ENCODE data around the gene CLTCL1. TPM values are rescaled to one million over a fixed set of nuclear protein-coding genes. Genes with fewer than 3 reads are reported as not detected.
"Not testable (repeated sequence)": the region's sequence is repeated elsewhere in the genome, so short reads cannot be mapped to it uniquely, and the experiment has no call there.

CLTCL1 gene
- total RNA-seq, 3 donors from 2014 or later (not counting 1 experiment from before 2014, with no cell fraction given) = 0.86 to 1.2 (median 1.2) TPM

DNA sequence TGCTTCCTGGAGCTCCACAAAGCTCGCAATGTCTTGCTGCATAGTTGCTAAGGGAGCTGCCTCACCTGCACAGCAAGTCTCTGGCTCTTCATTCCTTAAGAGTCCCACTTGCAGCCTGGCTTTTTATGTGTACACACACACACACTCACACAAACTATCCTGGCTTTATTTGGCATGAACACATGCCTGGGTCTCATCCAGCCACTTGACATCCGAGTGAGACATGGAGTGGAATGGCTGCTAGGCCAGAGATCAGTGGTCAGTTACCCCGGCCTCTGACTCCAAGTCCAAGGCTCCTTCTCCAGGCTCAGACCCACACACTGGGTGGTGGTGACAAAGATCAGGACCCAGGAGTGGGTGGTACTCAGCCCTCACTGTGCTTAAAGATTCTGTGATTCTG is 37.9 kb upstream of the CLTCL1 start:
- Mint-ChIP-seq H3K9me3 (peaks cover 6 to 14% of the 10 kb centered on the region in 2 donors), H3K4me1 (peaks cover 5 to 9% of the 10 kb centered on the region in 2 donors), H3K27me3 (ENCODE audit: low read depth in 2 of 2) (no peaks in the 10 kb centered on the region), H3K4me3 (no peak overlapping the region), H3K27ac (no peak overlapping the region), H3K36me3 (peaks cover 26% of the 10 kb centered on the region)
- Histone ChIP-seq H3K36me3 (ENCODE audit: control insufficient read depth, insufficient read depth, low read length) (peaks cover 41% of the 10 kb centered on the region), H3K27me3 (ENCODE audit: control insufficient read depth, insufficient read depth, low read length) (no peaks in the 10 kb centered on the region), H3K4me1 (ENCODE audit: control insufficient read depth, insufficient read depth, low read length) (no peaks in the 10 kb centered on the region), H3K27ac (ENCODE audit: low read length) (no peak overlapping the region), H3K4me3 (ENCODE audit: low read length) (no peak overlapping the region), H3K9me3 (ENCODE audit: control insufficient read depth, insufficient read depth, low read length) (peaks cover 16% of the 10 kb centered on the region)
- 94% methylated on average over 3 of the region's 3 CpGs for WGBS (ENCODE audit: insufficient coverage)
- TF ChIP-seq, protein P1, sequence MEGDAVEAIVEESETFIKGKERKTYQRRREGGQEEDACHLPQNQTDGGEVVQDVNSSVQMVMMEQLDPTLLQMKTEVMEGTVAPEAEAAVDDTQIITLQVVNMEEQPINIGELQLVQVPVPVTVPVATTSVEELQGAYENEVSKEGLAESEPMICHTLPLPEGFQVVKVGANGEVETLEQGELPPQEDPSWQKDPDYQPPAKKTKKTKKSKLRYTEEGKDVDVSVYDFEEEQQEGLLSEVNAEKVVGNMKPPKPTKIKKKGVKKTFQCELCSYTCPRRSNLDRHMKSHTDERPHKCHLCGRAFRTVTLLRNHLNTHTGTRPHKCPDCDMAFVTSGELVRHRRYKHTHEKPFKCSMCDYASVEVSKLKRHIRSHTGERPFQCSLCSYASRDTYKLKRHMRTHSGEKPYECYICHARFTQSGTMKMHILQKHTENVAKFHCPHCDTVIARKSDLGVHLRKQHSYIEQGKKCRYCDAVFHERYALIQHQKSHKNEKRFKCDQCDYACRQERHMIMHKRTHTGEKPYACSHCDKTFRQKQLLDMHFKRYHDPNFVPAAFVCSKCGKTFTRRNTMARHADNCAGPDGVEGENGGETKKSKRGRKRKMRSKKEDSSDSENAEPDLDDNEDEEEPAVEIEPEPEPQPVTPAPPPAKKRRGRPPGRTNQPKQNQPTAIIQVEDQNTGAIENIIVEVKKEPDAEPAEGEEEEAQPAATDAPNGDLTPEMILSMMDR (IDR thresholded peaks at IDR 0.05) = no peak
- ATAC-seq = no peak
- intact Hi-C loops (cut with micrococcal nuclease) = no loop called here
- no peak for DNase-seq

DNA sequence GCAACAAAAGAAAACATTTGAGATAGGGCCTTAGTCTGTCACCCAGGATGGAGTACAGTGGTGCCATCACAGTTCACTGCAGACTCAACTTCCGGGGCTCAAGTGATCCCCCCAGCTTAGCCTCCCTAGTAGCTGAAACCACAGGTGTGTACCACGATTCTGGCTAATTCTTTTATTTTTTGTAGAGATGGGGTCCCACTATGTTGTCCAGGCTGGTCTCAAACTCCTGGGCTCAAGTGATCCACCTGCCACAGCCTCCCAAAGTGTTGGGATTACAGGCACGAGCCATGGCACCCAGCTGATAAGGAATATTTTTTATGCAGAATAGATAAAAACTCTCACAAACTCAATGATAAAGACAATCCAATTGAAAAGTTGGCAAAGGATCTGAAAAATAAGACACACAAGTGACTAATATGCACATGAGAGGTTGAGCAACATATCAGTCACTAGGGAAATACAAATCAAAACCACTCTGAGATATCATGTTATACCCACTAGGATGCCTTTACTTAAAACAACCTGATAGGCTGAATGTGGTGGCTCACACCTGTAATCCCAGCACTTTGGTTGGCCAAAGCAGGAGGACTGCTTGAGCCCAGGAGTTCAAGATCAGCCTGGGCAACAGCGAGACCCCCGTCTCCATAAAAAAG is 33.9 kb upstream of the CLTCL1 start:
- Mint-ChIP-seq H3K9me3 (peaks cover 0 to 4% of the 10 kb centered on the region in 2 donors), H3K36me3 (no peaks in the 10 kb centered on the region), H3K4me1 (peaks cover 0 to 5% of the 10 kb centered on the region in 2 donors), H3K4me3 (no peak overlapping the region), H3K27me3 (ENCODE audit: low read depth in 2 of 2) (no peaks in the 10 kb centered on the region), H3K27ac (no peak overlapping the region)
- Histone ChIP-seq H3K4me1 (ENCODE audit: control insufficient read depth, insufficient read depth, low read length) (no peaks in the 10 kb centered on the region), H3K9me3 (ENCODE audit: control insufficient read depth, insufficient read depth, low read length) (peaks cover 4% of the 10 kb centered on the region), H3K4me3 (ENCODE audit: low read length) (no peak overlapping the region), H3K27ac (ENCODE audit: low read length) (no peak overlapping the region), H3K36me3 (ENCODE audit: control insufficient read depth, insufficient read depth, low read length) (peaks cover 11% of the 10 kb centered on the region), H3K27me3 (ENCODE audit: control insufficient read depth, insufficient read depth, low read length) (no peaks in the 10 kb centered on the region)
- intact Hi-C loops (cut with micrococcal nuclease) = no loop called here
- 81% methylated on average over 2 of the region's 5 CpGs for WGBS (ENCODE audit: insufficient coverage)
- no peak for ATAC-seq
- no peak for DNase-seq
- TF ChIP-seq, protein P1 (IDR thresholded peaks at IDR 0.05) = no peak

DNA sequence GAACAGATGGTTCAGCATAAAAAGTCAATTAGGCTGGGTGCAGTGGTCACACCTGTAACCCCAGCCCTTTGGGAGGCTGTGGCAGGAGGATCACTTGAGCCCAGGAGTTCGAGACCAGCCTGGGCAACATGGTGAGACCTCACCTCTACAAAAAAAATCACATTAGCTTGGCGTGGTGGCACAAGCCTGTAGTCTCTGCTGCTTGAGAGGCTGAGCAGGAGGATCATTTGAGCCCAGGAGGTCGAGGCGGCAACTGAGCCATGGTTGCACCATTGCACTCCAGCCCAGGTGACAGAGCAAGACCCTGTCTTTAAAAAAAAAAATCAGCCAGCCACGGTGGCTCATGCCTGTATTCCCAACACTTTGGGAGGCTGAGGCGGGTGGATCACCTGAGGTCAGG is 31.9 kb upstream of the CLTCL1 start:
- H3K36me3 Mint-ChIP-seq; H3K4me3 Mint-ChIP-seq; DNase-seq; H3K27me3 ChIP-seq (ENCODE audit: control insufficient read depth, insufficient read depth, low read length); ATAC-seq; H3K4me1 ChIP-seq (ENCODE audit: control insufficient read depth, insufficient read depth, low read length); H3K27ac Mint-ChIP-seq; intact Hi-C loops (cut with micrococcal nuclease); H3K27me3 Mint-ChIP-seq (ENCODE audit: low read depth in 2 of 2); H3K27ac ChIP-seq (ENCODE audit: low read length); H3K9me3 ChIP-seq (ENCODE audit: control insufficient read depth, insufficient read depth, low read length); H3K4me1 Mint-ChIP-seq; H3K4me3 ChIP-seq (ENCODE audit: low read length); H3K9me3 Mint-ChIP-seq; H3K36me3 ChIP-seq (ENCODE audit: control insufficient read depth, insufficient read depth, low read length): not testable (repeated sequence)
- 87% methylated on average over 6 of the region's 6 CpGs for WGBS (ENCODE audit: insufficient coverage)

DNA sequence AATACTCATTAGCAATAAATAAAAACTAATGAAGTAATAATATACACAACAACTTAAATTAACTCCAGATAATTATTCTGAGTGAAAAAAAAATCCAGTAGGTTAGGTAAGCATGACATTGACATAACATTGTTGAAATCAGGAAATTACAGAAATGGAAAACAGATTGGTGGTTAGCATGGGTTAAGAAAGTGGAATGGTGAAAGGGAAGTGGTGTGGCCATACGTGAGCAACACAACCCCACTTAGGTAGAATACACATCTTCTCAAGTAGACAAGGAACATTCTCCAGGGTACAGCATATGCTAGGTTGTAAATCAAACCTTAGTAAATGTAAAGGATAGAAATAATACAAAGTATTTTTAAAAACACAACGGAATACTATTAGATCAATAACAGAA is 30.2 kb upstream of the CLTCL1 start:
- no peak overlapping the region for H3K27ac ChIP-seq (ENCODE audit: low read length)
- intact Hi-C loops (cut with micrococcal nuclease) = no loop called here
- H3K4me1 ChIP-seq (ENCODE audit: control insufficient read depth, insufficient read depth, low read length) = no peaks in the 10 kb centered on the region
- no peaks in the 10 kb centered on the region for H3K36me3 ChIP-seq (ENCODE audit: control insufficient read depth, insufficient read depth, low read length)
- ATAC-seq = no peak
- no peak overlapping the region for H3K4me3 ChIP-seq (ENCODE audit: low read length)
- H3K4me1 Mint-ChIP-seq = peaks cover 0 to 5% of the 10 kb centered on the region in 2 donors
- DNase-seq = no peak
- no peak overlapping the region for H3K4me3 Mint-ChIP-seq
- peaks cover 10% of the 10 kb centered on the region for H3K36me3 Mint-ChIP-seq
- peaks cover 10% of the 10 kb centered on the region for H3K9me3 ChIP-seq (ENCODE audit: control insufficient read depth, insufficient read depth, low read length)
- H3K27me3 ChIP-seq (ENCODE audit: control insufficient read depth, insufficient read depth, low read length) = no peaks in the 10 kb centered on the region
- no peak overlapping the region for H3K27ac Mint-ChIP-seq
- peaks cover under 1 to 11% of the 10 kb centered on the region in 2 donors for H3K9me3 Mint-ChIP-seq
- TF ChIP-seq, protein P1 (IDR thresholded peaks at IDR 0.05) = no peak
- 100% methylated on average over 1 of the region's 2 CpGs for WGBS (ENCODE audit: insufficient coverage)
- H3K27me3 Mint-ChIP-seq (ENCODE audit: low read depth in 2 of 2) = no peaks in the 10 kb centered on the region

DNA sequence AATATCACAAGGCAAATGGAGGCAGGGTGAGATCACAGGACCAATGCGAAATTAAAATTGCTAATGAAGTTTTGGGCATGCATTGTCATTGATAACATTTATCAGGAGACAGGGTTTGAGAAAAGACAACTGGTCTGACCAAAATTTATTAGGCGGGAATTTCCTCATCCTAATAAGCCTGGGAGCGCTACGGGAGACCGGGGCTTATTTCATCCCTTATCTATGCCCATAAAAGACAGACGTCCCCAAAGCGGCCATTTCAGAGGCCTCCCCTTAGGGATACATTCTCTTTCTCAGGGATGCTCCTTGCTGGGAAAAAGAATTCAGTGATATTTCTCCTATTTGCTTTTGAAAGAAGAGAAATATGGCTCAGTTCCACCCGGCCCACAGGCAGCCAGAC is 28.6 kb upstream of the CLTCL1 start:
- DNase-seq; intact Hi-C loops (cut with micrococcal nuclease); H3K4me3 ChIP-seq (ENCODE audit: low read length); H3K4me1 ChIP-seq (ENCODE audit: control insufficient read depth, insufficient read depth, low read length); ATAC-seq; H3K27ac ChIP-seq (ENCODE audit: low read length); H3K4me3 Mint-ChIP-seq; H3K27me3 ChIP-seq (ENCODE audit: control insufficient read depth, insufficient read depth, low read length); H3K36me3 Mint-ChIP-seq; H3K27me3 Mint-ChIP-seq (ENCODE audit: low read depth in 2 of 2); H3K36me3 ChIP-seq (ENCODE audit: control insufficient read depth, insufficient read depth, low read length); H3K27ac Mint-ChIP-seq; H3K4me1 Mint-ChIP-seq: not testable (repeated sequence)
- H3K9me3 ChIP-seq (ENCODE audit: control insufficient read depth, insufficient read depth, low read length) = peaks cover 21% of the 10 kb centered on the region
- WGBS (ENCODE audit: insufficient coverage) = 94% methylated on average over 8 of the region's 8 CpGs
- peaks cover 3 to 12% of the 10 kb centered on the region in 2 donors for H3K9me3 Mint-ChIP-seq

Measured in natural killer cell (primary cell).